Endothelial cell of umbilical vein (primary cell): Measurements from ENCODE around the gene KIF3A. TPM values are rescaled to one million over a fixed set of nuclear protein-coding genes. Genes with fewer than 3 reads are reported as not detected.

Source experiments
- BruUV-seq: library from RNA; stranded (reverse); fragments of 400-500 nt; replicated peaks from 2 replicates; lab custom pipeline; 2021; lab: Mats Ljungman, UMichigan
- CTCF ChIA-PET: fragments of 300-600, 350-600 bp; sonication (Branson Sonifier 250); formaldehyde crosslinking; loops from one replicate; lab custom pipeline; 2021; ENCODE audit warnings: antibody characterized with exemption, inconsistent platforms; lab: Charles Lee
- POLR2A ChIA-PET: fragments of 300-600, 350-600 bp; sonication (Branson Sonifier 250); formaldehyde crosslinking; loops from one replicate; lab custom pipeline; 2021; ENCODE audit warnings: antibody characterized with exemption, inconsistent platforms; lab: Charles Lee
- DNase-seq: peaks from one replicate; pipeline ENCODE4 v3.0.0-alpha.2; 2011; ENCODE audit warnings: low read depth, low spot score
- FAIRE-seq: peaks from 2 replicates; lab custom pipeline; 2011; peaks lifted over from hg19 to GRCh38; lab: Jason Lieb, UNC
- H2AFZ ChIP-seq: 2 replicates; pipeline ENCODE4 v1.6.0; 2012; ENCODE audit warnings: low read depth, low read length, control low read depth, inconsistent platforms
- H3K27ac ChIP-seq: 2 replicates; pipeline ENCODE4 v1.5.1; 2011; ENCODE audit warnings: low read depth, mild to moderate bottlenecking, control low read depth, low read length, moderate library complexity; ENCODE audit not compliant: insufficient read depth
- H3K27me3 ChIP-seq, 2 experiments: 2 replicates each; pipeline versions ENCODE4 v1.6.0 to v1.6.1; 2011; ENCODE audit warnings: low read length in 2 of 2, mixed read lengths in 1 of 2; ENCODE audit not compliant: control insufficient read depth in 2 of 2, insufficient read depth in 2 of 2
- H3K36me3 ChIP-seq, 2 experiments: 2 replicates in 1 of 2; 3 replicates in 1 of 2; pipeline ENCODE4 v1.5.1; 2011; ENCODE audit warnings: low read length in 2 of 2, mild to moderate bottlenecking in 1 of 2, moderate library complexity in 1 of 2; ENCODE audit not compliant: control insufficient read depth in 2 of 2, insufficient read depth in 2 of 2; ENCODE audit errors: extremely low read depth in 1 of 2
- H3K4me1 ChIP-seq: 3 replicates; pipeline ENCODE4 v1.5.1; 2011; ENCODE audit warnings: mild to moderate bottlenecking, low read length; ENCODE audit not compliant: control insufficient read depth, insufficient read depth; ENCODE audit errors: extremely low read depth
- H3K4me2 ChIP-seq: 2 replicates; pipeline ENCODE4 v1.6.1; 2011; ENCODE audit warnings: low read length, control low read depth, mixed read lengths; ENCODE audit not compliant: insufficient read depth
- H3K4me3 ChIP-seq, 3 experiments: fragments of 200-600 bp in 1 of 3; sonication (generic), shearing (Covaris generic) in 1 of 3; replicated peaks in 1 of 3; 2 replicates each; pipeline ENCODE4 v1.5.1; 2011 to 2016; ENCODE audit warnings: control low read depth in 3 of 3, low read length in 3 of 3, mild to moderate bottlenecking in 2 of 3, inconsistent platforms in 1 of 3, low read depth in 1 of 3, moderate library complexity in 1 of 3; ENCODE audit not compliant: insufficient read depth in 1 of 3
- H3K79me2 ChIP-seq: 2 replicates; pipeline ENCODE4 v1.6.0; 2012; ENCODE audit warnings: low read length, inconsistent platforms; ENCODE audit not compliant: control insufficient read depth, insufficient read depth
- H3K9ac ChIP-seq: replicated peaks from 2 replicates; pipeline ENCODE3; 2011; ENCODE audit warnings: low read length, control low read depth; ENCODE audit not compliant: insufficient read depth; ENCODE audit errors: extremely low read depth
- H3K9me1 ChIP-seq: replicated peaks from 3 replicates; pipeline ENCODE4 v1.6.0; 2011; ENCODE audit warnings: mild to moderate bottlenecking, low read length; ENCODE audit not compliant: control insufficient read depth, insufficient read depth; ENCODE audit errors: extremely low read depth
- H3K9me3 ChIP-seq: replicated peaks from 2 replicates; pipeline ENCODE4 v1.5.1; 2012; ENCODE audit warnings: low read length, inconsistent platforms; ENCODE audit not compliant: control insufficient read depth, insufficient read depth
- H4K20me1 ChIP-seq: replicated peaks from 2 replicates; pipeline ENCODE3; 2011; ENCODE audit warnings: mild to moderate bottlenecking, low read length; ENCODE audit not compliant: control insufficient read depth, insufficient read depth; ENCODE audit errors: extremely low read depth
- CTCF ChIP-seq, 2 donors: IDR thresholded peaks; 1 replicate in 1 of 2; 2 replicates in 1 of 2; pipeline ENCODE4 v1.5.1; 2011; ENCODE audit warnings: low read length in 2 of 2, mild to moderate bottlenecking in 2 of 2, moderate library complexity in 2 of 2, control low read depth in 1 of 2, inconsistent platforms in 1 of 2, low read depth in 1 of 2; ENCODE audit not compliant: insufficient read depth in 1 of 2; ENCODE audit errors: extremely low read depth in 1 of 2
- EZH2 ChIP-seq: IDR thresholded peaks from 2 replicates; pipeline ENCODE4 v1.6.1; 2012; ENCODE audit warnings: borderline replicate concordance, low read depth, mild to moderate bottlenecking, moderate library complexity, low read length, inconsistent platforms; ENCODE audit not compliant: severe bottlenecking
- FOS ChIP-seq: IDR thresholded peaks from 2 replicates; pipeline ENCODE4 v1.6.1; 2011; ENCODE audit warnings: mild to moderate bottlenecking, low read length, moderate library complexity, borderline replicate concordance; ENCODE audit not compliant: insufficient read depth
- GATA2 ChIP-seq: IDR thresholded peaks from 2 replicates; pipeline ENCODE4 v1.7.0; 2011; ENCODE audit warnings: low read depth, mild to moderate bottlenecking, moderate library complexity, mixed read lengths, low read length; ENCODE audit not compliant: insufficient read length, insufficient read depth
- JUN ChIP-seq: IDR thresholded peaks from 2 replicates; pipeline ENCODE4 v1.6.1; 2011; ENCODE audit warnings: borderline replicate concordance, low read depth; ENCODE audit not compliant: insufficient read length, insufficient read depth
- MYC ChIP-seq: IDR thresholded peaks from one replicate; pipeline ENCODE4 v1.6.1; 2011; ENCODE audit warnings: mild to moderate bottlenecking, low read depth, low read length
- POLR2A ChIP-seq: IDR thresholded peaks from 2 replicates; pipeline ENCODE4 v1.6.1; 2012; ENCODE audit warnings: low read depth, mild to moderate bottlenecking, control low read depth, low read length
- POLR2AphosphoS5 ChIP-seq: IDR thresholded peaks from 2 replicates; pipeline ENCODE4 v1.6.1; 2012; ENCODE audit warnings: low read depth, mild to moderate bottlenecking, control low read depth, low read length, moderate library complexity; ENCODE audit not compliant: insufficient read depth
- dilution Hi-C: fragments of 300-500 bp; cut with MboI; formaldehyde crosslinking; loops from one replicate; pipeline ENCODE4 v1.15.0; 2019; ENCODE audit warnings: low sequenced_read_pairs; ENCODE audit not compliant: extremely low pct_ligation_motif_present
- intact Hi-C: fragments of 100-400 bp; cut with micrococcal nuclease; formaldehyde crosslinking; loops from one replicate; pipeline ENCODE4 v1.10.0; 2022
- polyA plus RNA-seq, 4 experiments: library from polyadenylated mRNA; depleted of rRNA in 3 of 4; stranded (reverse) in 3 of 4; unstranded in 1 of 4; fragments of >200 nt; gene quantifications; 2 replicates each; pipeline versions ENCODE4 v1.2.1 to v1.2.3, GENCODE V29; 2011 to 2012; ENCODE audit warnings: missing spikeins in 1 of 4
- total RNA-seq: library from RNA; stranded (reverse); gene quantifications from 2 replicates; pipeline ENCODE4 v1.2.3, GENCODE V29; 2021
- TF ChIP-seq, protein P1 (sequence below): IDR thresholded peaks from 2 replicates; pipeline ENCODE4 v1.6.1; 2011; ENCODE audit not compliant: insufficient read depth, insufficient read length

The KIF3A gene
- total and polyA plus RNA-seq, 2 donors (not counting 3 experiments of a cell fraction or from before 2014, with no cell fraction given) = 3.3 to 11.2 TPM

GRCh38 chr5:132681983-132682382, 55.4 kb downstream of the KIF3A start:
- TF ChIP-seq GATA2 (no peak), MYC (no peak), POLR2A (no peak), FOS (no peak), EZH2 (no peak), POLR2AphosphoS5 (no peak), JUN (no peak), CTCF (IDR thresholded peaks at IDR 0.05; ENCODE audit: extremely low read depth in 1 of 2, insufficient read depth in 1 of 2, low read depth in 1 of 2, low read length in 2 of 2) (no peak)
- TF ChIP-seq, protein P1, sequence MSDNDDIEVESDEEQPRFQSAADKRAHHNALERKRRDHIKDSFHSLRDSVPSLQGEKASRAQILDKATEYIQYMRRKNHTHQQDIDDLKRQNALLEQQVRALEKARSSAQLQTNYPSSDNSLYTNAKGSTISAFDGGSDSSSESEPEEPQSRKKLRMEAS = no peak
- FAIRE-seq = no peak
- H3K9me1 ChIP-seq = no peaks in the 10 kb centered on the region
- H3K4me1 ChIP-seq = peaks cover 5% of the 10 kb centered on the region
- no peak for DNase-seq
- dilution Hi-C loops = no loop called here
- H3K9me3 ChIP-seq = no peaks in the 10 kb centered on the region
- no peak overlapping the region for H3K27ac ChIP-seq
- H3K79me2 ChIP-seq = no peaks in the 10 kb centered on the region
- H3K4me3 ChIP-seq = no peak overlapping the region
- H3K9ac ChIP-seq = no peak overlapping the region
- H4K20me1 ChIP-seq = no peaks in the 10 kb centered on the region
- no peaks in the 10 kb centered on the region for H3K36me3 ChIP-seq
- intact Hi-C loops = no loop called here
- H2AFZ ChIP-seq = no peak overlapping the region
- BruUV-seq = no TSS peak
- ChIA-PET POLR2A (no interaction called here), CTCF (interaction anchor here (1.1 kb wide), 1 partner anchor 21 kb away, joined by 3 read pairs; no protein-coding TSS in a partner anchor)
- H3K4me2 ChIP-seq = no peak overlapping the region
- no peaks in the 10 kb centered on the region for H3K27me3 ChIP-seq
